Activated T-cell treated with anti-CD3 and anti-CD28 coated beads, Interleukin-2, amount 50 U/mL, for 1 hour (primary cell): ENCODE results near the gene ABCA4.

Experiments
- DNase-seq: peaks from one replicate; pipeline ENCODE4 v3.0.0-alpha.2; 2020

Gene ABCA4

DNA sequence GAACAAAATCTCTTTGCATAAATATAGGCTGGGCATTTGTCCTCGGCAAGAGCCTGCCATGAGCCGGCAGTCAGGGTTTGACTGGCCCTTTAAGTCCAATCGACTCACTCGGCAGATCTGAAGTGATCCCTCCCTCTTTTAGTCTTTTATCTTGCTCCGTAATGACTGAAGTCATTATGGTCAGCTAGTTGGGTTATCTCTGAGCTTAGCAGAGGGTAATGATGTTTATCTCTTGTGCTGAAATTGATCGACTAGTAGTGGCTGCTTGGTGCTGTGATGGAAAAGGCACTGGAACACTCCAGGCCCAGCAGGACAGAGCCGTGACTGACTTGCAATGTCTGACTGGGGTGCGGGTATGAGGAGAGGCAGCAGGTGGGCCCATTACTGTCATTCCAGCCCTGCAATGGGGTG lies 468 bp upstream of the ABCA4 start:
- no peak for DNase-seq

DNA sequence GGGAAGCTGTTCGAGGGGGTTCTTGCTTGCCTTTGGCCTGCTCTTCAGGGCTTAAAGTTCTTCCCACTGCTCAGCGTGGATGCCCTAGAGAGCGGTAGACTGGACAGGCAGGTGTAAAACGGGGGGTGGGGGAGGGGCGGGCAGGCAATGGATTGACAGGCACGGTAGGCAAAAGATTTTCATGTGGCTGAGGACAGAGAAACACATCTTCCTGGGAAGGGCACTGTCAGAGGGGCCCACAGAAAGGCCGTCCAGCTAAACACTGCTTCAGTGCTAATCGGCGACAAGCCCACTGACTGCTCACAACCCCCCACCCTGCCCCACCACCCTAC lies 412 bp downstream of the ABCA4 start:
- DNase-seq, result no peak

DNA sequence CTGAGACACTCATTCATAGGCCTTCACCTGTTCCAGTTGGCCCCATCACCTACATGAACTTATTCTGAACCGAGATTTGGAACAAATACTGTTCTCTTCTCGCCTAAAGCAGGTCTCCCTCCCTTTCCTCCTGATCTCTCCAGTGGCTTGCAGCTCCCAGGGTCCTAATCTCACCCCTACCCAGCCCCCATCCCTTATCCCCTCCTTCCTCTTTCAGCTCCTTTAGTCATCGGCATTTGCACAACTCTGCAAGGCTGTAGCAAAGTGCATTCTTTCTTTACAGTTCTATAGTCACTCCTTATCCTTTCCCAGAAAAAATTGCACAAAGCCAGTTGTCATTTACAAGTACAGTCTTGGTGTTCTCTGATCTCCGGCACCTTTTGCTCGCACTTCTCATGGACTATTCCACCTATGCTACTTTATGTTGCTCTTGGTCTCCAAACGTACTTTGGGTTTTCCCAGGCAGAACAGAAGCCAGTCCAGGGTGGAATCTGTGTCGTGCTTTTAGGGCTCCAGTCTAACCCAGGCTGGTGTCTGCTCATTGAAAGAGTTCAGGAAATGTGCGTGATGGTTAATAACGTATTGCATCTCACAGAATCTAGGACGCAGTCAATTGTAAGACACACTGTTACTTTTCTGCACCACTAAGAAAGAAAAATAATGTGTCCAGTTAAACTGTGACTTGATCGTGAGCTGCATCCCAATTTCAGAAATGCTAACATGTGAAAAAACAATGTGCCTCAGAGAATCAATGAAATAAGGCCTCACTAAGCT lies 965 bp downstream of the ABCA4 start:
- no peak for DNase-seq

DNA sequence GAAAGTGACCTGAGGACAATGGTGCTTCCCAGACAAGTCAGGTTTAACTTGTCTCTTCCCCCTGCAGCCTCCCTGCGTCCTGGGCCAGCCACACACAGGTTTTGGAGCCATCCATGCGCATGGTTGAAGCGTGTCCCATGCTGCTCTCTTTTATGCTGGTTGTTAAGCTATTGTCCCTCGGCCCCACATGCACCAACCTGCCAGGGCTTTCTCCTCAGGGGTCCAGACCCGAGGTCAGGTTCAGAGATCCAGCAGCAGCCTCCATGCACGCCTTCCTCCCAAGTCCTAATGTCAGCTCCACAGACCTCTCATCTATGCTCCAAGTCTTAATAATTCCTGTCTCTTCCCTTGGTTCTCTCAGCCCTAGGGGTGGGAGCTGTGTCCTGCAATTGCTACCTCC lies 1.6 kb downstream of the ABCA4 start:
- DNase-seq, result no peak

DNA sequence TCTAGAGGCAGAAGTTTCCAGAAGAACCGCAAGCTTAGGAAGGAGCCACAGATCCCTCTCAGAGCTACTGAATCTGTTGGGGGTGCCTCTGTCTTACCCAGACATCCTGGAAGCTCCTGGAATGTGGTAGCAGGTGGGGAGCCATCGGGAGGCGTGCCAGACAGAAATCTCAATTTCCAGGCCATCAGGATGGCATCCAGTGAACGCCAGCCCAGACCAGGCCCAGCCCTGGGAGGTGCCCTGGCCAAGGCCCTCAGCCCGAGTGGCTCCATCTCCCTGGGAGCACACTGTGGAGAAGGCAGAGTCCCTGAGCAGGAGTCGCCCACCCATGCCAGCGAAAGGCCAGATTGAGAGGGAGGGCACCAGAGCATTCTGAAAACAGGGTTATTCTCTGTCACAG lies 2.5 kb downstream of the ABCA4 start:
- DNase-seq, result no peak

DNA sequence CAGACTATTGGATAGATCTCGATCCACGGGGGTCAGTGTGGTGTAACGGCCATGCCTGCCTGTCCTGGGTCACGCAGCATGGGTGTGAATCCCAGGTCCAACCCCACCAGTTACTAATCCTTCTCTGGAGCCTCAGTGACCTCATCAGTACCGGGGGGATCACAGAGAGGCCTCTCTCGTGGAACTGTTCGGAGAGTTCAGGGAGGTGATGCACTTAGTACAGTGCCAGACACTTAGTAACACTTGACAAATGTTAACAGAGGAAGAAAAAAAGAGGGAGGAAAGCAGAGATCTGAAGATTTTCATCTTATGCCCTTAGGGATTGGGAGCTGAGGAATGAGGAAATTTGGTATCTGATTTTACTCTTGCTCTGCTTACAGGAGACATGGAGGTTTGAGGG lies 2.9 kb downstream of the ABCA4 start:
- no peak for DNase-seq

DNA sequence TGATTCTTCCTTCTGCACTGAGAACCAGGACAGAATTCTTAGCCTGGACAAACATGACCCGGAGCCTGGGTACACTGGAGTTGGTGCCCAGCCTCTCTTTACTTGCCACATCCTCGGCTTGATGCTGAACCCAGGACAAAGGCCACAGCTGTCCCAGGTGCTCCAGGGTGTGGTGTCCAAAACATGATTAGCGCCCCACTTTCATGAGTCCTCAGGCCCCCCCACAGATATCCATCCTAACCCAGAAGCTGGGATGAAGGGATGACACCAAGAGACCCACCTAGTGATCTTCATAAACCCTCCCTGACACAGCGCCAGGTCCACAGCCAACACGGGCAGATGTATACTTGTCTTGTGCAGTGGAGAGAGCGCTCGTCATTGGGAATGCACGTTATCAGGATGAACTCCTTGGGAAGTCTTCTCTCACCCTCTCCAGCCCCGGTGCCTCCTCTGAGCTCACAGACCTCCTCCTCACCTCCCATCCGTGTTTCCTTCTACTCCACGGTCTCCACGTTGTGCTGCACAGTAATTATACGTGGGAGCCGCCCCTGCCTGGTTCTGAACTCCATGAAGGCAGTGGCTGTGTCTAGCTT lies 3.6 kb downstream of the ABCA4 start:
- no peak for DNase-seq

DNA sequence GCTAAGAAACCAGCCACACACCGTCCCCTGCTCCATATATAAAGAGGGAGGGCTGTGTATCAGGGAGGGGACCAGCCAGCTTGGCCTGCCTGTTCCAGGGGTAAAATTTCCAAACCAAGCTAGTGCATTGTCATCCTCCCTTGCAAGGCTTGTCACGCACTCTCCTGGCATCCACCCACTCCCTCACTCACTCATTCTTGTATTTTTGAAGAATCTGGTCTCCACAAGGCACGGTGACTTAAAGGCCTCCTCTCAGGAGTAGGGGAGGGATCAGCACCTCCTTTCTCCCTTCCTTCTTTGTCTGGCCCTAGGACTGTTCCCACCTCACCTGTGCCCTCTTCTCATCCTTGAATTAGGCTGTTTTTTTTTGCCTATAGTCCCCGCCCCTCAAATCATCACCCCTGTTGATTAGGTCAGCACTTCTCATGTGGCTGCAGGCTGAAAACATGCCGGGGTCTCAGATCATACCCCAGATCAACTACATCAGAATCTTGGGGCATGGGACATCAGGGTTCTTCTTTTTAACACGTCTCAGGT lies 5.0 kb downstream of the ABCA4 start:
- DNase-seq, result no peak

DNA sequence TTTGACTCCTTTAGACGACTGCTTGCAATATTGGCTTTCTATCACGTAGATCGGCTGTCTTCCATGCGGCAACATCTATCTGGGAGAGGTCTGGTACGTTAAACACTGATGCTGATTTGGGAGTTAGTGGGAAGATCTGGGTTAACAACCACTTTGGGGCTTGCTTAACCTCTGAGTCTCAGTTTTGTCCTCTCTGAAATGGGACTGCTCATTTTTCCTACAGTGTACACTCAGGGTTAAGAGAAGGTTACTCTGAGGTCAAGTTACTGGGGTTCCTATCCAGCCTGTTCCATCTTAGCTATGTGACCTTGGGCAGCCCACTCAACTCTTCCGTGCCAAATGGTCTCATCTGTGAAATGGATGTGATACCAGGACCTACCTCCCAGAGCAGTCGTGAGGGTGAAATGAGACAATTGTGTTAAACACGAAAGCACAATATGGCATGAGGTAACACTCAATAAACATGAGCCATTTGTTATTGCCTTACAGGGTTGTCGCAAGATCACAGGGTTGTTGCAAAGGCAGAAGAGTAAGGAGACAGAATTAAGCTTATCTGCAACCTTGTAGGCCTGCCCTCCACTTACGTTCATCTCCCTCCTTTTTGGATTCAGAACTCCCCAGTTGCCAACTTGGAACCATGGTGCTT lies 5.6 kb downstream of the ABCA4 start:
- no peak for DNase-seq

DNA sequence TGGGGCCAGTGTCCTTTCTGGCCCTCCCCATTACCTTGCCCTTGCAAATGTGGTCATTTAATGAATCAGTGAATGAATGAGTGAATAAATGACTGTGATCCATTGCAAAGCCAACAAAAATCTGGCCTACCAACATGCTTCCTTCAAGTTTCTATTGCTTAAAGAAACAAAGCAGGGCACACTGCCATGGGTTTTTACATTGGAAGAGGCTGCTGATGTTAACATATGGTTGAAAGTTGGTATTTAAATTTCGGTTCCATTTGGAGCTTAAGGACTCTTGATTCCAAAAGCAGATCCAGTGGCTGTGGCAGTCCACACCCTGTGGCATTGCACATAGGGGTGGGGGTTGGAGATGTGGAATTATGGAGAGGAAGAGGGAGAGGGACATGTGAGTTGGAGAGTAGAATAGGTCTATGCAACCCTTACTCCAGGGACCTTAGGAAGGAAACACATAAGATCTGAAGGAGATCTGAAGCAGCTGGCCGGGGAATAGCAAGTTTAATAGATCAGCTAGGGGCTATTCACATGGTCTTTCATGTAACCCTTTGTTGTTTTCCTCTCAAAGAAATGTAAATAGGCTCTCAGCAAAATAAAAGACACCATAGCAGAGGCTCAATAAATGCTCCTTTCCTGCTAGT lies 7.2 kb downstream of the ABCA4 start:
- DNase-seq, result no peak

DNA sequence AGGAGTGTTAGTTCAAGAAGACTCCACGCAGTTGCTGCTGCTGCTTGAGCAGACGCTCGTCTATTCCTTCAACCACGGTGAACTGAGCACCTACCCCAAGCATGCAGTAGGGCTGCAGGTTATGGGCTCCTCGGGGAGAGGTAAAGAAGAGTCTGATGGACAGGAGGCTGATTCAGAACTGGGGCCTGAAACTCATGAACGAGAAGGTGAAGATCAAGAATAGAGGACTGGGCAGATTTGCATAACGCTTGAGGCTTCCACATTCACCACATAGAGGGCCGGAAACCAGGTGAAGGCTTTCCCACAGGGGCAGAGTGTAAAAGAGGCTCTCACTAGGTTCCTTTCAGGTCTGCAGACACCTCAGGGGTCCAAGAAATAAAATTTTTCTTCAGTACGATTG lies 9.1 kb downstream of the ABCA4 start:
- no peak for DNase-seq

DNA sequence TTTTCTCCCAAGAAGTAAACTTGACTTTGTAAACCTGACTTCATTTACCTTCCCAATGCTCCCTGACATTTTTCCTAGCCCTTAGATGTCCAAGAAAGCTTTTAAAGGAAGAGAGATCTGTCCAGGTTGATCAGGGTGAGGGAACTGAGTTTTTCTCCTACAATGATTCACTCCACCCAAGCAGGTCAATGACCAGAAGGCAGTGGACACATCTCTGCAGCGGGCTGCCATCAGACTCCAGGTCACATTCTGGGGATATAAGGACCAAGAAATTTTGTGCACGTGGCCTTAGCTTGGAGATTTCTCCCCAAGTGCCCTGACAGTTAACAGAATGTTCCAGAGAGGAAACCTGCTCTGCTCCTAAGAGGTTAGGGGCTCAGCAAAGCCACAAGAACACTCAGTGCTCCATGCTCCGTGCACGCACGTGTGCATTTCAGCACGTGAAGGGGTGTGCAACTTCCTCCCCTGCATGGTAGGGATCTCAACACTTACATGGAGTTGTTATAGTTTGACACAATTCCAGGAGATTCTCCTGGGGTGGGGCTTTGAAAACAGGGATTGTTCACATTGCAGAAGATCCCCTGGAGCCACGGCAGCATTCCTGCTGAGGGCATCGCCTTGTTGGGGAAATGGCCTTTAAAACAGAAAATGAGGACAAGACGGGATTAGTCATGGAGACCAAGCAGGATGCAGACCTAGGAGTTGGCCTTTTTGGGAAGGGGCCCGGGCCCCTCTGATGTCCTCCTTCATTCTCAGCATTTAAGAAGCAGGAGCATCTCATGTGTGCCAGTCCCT lies 9.8 kb downstream of the ABCA4 start:
- DNase-seq, result no peak

DNA sequence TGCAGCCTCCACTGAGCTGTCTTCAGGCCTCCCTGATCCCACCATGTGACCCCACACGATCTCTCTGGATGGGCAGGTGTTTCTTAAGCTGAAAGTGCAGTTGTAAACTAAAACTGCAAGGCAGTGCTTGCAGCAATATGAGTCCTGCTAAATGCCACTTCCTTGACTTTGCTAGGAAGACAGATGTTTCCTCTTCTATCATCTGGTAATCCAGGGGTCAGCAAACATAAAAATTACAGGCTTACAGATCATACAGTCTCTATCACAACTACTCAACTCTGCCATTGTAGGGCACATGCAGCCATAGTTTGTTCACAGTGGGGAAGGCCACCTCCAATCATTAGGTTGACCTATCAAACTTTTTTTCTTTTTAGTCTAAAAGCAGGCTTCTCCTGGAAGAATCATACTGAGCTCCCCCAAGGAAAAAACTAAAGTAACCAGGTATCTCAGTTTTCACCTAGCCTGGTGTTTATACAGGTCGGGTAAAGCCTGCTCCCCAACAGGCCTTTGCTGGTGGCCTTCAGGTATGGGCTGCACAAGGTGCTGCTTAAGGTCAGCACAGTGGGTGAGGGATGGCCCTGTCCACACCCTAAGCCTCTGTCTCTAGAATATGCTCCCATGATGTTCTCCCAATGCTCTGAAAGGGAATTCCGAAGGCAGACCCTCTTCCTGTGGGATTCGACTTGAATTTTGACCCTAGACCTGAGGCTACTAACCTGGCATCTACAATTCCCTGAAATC lies 10.8 kb downstream of the ABCA4 start:
- DNase-seq, result no peak

DNA sequence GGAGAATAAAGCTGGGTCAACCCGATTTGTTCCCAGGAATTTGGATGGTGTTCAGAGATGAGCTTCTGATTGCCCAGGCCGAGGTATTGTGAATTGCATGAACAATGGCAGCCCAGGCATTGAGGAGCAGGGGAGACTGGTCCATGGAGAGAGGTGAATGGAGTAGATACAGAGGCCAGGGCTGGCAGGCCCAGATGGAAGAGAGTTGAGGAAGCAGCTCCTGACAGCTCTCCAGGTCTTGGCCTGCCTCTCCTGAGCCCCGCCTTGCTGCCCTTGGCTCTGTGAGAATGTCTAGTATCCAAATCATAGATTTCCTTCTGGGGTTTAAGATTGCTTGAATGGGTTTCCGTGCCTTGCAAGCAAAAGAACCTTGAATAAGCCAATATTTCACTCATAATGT lies 11.5 kb downstream of the ABCA4 start:
- DNase-seq, result no peak

DNA sequence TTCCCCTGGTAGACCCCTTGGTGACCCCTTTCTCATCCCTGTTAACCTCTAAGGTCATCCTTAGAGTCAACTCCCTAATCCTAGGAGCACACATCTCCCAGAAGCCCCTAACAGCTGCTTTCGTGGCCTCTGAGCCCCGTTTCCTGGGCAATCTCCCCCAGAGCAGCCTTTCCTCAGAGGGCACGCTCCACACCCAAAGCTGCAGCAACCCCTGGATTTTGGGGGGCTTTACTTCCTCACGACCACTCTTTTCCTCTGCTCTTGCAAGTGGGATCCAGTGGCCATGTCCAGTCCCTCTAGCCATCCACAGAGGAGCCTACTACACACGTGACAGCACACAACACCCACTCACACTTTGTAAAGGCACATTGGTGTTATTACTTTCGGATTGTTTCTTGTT lies 13.8 kb downstream of the ABCA4 start:
- no peak for DNase-seq

DNA sequence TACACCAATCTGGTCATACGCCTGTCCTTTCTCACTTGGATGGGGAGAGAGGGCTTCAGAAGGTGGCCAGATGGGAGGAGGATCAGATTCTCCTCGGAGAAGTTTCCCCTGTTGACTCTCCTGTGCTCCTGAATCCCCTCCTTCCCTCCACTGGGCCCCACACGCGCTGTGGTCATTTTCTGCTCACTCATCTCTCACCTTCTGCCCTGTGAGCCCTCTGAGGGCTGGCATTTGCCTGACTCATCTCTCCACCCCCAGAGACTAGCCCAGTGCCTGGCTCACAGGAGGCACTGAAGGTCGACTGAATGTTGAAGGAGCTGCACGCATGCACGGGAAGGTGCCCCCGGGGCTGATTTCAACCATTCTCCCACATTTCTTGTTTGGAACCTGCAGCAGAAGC lies 14.2 kb downstream of the ABCA4 start:
- DNase-seq, result no peak

DNA sequence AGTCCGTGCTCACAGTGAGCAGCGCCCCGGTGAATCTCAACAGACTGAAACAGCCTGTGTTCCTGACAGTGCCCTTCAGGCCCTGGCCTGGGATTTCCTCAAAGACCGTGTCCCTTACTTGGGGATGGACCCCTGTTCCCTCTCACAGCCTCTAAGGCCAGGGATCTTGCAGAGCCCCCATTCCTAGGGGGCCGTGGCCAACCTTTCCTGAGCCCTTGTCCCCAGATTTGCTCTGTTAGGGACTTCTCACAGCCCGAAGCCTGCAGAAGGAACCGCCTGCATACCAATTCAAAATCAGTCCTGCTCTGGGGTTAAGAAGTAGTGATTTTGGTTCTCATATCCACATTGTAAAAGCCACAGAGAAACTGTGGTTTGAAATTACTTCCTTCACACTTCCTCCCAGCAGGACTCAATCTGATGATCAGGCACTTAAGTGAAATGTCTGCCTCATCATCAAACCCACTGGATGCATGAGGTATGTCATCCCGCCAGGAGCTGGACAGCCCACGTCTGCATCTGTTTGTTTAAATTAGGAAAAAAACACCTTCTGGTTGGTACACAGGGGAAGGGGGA lies 14.9 kb downstream of the ABCA4 start:
- no peak for DNase-seq

DNA sequence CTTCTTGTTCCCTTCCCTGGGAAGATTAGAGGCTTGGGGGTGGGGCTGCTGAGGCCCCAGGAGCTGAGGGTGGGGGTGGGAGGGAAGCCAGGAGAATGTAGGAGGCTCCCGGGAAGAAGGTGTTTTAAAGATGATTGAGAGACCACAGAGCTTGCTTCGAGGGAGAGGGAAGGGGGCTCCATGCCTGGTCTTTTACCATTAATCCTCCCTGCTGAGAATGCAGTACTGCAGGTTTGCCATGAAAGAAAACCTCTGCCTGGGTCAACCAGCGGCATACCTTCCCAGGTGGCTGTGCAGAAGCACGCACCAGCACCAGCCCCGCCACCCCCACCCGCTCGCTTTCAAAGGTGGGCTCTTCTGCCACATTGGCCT lies 15.4 kb downstream of the ABCA4 start:
- no peak for DNase-seq

DNA sequence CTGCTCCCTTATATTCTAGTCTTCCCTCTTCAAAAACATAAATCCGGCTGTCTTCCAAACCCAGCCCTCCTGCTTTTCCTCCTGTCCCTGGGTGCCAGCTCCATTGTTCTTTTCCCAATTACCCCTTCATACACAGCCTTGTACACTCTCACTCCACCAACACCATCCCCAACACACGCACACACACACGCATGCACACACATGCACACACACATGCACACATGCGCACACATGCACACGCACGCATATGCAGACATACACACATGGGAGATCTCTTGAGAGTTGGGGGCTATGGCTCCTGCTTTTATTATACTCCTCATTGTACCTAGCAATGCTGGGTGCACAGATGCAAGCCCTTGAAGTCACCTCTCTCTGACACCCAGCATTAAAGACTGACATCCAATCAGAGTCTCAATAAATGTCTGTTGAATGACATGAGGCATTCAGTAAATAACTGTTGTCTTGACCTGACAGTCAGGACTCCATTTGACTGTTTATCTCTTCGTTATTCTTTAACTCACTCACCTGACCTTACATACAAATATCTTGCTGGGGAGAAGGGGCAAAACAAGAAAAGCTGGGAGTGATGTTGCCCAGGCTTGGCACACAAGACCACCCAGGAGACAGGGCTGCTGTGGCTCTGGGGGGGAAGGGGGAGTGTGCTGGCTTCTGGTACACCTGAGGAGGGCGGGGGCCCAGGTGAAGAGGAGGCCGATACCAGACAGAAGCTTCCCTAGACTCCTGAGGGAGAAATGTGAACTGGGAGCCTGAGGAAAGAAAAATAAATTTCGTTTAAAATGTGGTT lies 16.0 kb downstream of the ABCA4 start:
- DNase-seq, result no peak

DNA sequence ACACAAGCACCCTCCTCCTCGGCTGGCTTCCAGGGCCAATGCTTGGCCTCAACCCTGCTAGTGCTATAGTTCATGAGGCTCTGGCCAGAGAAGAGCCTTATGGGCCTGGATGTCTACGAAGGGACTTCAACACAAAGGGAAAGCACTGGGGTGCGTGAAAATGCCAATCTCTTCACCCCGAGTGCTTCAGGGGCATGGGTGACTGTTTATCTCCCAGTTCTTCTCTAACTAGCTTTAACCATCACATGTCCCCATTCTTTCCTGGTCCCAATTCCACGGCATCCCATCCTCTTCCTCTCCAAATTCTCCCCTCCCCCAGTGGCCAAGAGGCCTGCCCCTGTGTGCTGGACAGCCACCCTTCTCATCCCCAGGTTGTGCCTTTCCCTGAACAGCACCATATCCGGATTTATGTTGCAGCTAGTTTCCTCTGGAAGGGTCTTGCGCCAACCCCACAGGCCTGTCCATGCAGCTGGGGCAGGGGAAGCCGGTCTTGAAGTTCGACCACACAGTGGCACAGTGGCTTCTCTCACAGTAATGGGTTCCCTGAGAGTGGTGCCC lies 16.7 kb downstream of the ABCA4 start:
- no peak for DNase-seq

DNA sequence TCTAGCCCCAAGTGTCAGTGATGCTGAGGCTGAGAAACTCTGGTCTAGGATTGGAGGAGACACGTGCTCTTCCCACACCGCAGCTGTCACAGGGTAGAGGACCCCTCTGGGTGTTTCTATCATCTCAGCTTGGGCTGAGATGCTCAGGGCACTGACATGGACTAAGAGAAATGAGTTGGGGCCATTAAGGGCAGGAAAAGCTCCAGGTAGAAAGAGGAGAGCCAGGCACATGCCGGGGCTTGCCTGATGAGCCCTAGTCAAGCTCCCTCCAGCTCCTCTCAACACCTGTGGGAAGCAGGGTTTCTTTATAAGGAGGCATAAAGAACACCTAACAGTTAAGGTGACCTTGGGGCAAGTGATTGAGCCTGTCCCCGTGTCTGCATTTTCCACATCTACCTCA lies 17.3 kb downstream of the ABCA4 start:
- no peak for DNase-seq
